ENCODE data around the gene CAMK2G.
A peak's percentile ranks its signal among the peaks of the same experiment; 100 is the strongest.
"Not testable (repeated sequence)": the region's sequence is repeated elsewhere in the genome, so short reads cannot be mapped to it uniquely, and the experiment has no call there.

CAMK2G gene

DNA sequence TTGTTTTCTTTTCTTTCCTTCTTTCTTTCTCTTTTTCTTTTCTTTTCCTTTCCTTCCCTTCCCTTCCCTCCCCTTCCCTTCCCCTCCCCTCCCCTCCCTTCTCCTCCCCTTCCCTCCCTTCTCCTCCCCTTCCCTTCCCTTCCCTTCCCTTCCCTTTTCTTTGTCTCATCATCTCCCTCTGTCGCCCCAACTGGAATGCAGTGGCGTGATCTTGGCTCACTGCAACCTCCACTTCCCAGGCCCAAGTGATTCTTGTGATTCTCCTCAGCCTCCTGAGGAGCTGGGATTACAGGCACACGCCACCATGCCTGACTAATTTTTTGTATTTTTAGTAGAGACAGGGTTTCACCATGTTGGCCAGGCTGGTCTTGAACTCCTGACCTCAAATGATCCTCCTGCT is 15.1 kb upstream of the CAMK2G start:
- H3K27me3 ChIP-seq (ENCODE audit: control insufficient read depth, insufficient read depth, low read length); H3K4me3 ChIP-seq (ENCODE audit: low read depth, low read length); H3K9ac ChIP-seq (ENCODE audit: low read length); H3K27ac ChIP-seq (ENCODE audit: low read depth, low read length); H3K36me3 ChIP-seq (ENCODE audit: control insufficient read depth, insufficient read depth, low read length); H3K9me3 ChIP-seq (ENCODE audit: control insufficient read depth, insufficient read depth, low read depth, low read length): not testable (repeated sequence)
- peaks cover 33% of the 10 kb centered on the region for H3K4me1 ChIP-seq (ENCODE audit: control insufficient read depth, insufficient read depth, low read length)

DNA sequence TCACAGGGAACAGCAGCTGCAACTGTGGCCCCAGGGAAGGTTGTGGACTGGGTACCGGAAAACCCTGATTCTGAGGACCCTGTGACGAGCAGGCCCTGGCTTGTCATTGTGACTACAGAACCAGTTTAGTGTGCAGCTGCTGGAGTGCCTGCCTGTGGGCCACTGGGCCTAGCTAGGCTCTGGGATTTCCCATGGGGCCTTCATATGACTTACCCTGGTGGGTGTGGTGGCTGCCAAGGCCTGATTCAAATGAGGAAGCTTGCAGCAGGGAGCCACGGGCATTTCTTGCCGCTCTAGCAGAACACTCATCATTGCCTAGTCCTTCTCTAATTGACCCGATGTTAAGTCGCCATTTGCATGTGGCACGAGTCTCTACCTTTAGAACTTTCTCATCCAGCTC is 14.7 kb upstream of the CAMK2G start:
- no peaks in the 10 kb centered on the region for H3K27me3 ChIP-seq (ENCODE audit: control insufficient read depth, insufficient read depth, low read length)
- H3K36me3 ChIP-seq (ENCODE audit: control insufficient read depth, insufficient read depth, low read length): no peaks in the 10 kb centered on the region
- H3K9ac ChIP-seq (ENCODE audit: low read length): no peak overlapping the region
- H3K9me3 ChIP-seq (ENCODE audit: control insufficient read depth, insufficient read depth, low read depth, low read length): no peaks in the 10 kb centered on the region
- H3K4me3 ChIP-seq (ENCODE audit: low read depth, low read length): no peak overlapping the region
- H3K4me1 ChIP-seq (ENCODE audit: control insufficient read depth, insufficient read depth, low read length): peaks cover 33% of the 10 kb centered on the region
- H3K27ac ChIP-seq (ENCODE audit: low read depth, low read length): no peak overlapping the region

DNA sequence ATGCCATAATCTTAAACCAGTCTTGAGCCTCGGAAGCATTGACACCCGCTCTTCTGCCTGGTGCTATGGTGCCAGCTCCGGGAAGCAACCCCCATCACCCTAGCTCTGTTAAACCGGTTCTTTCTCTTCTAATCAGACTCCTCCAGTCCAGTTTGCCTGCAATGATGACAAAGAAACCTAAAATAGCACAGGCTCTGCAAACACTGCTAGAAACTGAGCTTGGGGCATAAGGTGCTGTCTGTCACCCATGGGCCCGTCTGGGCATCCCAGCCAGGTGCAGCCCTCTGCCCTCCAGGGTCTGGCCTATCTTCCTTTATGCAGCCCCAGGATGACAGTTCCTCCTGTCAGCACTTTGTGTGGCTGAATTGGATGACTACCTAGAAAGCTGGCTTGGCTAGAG is 14.2 kb upstream of the CAMK2G start:
- Histone ChIP-seq H3K9ac (ENCODE audit: low read length) (no peak overlapping the region), H3K4me3 (ENCODE audit: low read depth, low read length) (no peak overlapping the region), H3K36me3 (ENCODE audit: control insufficient read depth, insufficient read depth, low read length) (no peaks in the 10 kb centered on the region), H3K27ac (ENCODE audit: low read depth, low read length) (no peak overlapping the region), H3K9me3 (ENCODE audit: control insufficient read depth, insufficient read depth, low read depth, low read length) (no peaks in the 10 kb centered on the region), H3K4me1 (ENCODE audit: control insufficient read depth, insufficient read depth, low read length) (peaks cover 33% of the 10 kb centered on the region), H3K27me3 (ENCODE audit: control insufficient read depth, insufficient read depth, low read length) (no peaks in the 10 kb centered on the region)

DNA sequence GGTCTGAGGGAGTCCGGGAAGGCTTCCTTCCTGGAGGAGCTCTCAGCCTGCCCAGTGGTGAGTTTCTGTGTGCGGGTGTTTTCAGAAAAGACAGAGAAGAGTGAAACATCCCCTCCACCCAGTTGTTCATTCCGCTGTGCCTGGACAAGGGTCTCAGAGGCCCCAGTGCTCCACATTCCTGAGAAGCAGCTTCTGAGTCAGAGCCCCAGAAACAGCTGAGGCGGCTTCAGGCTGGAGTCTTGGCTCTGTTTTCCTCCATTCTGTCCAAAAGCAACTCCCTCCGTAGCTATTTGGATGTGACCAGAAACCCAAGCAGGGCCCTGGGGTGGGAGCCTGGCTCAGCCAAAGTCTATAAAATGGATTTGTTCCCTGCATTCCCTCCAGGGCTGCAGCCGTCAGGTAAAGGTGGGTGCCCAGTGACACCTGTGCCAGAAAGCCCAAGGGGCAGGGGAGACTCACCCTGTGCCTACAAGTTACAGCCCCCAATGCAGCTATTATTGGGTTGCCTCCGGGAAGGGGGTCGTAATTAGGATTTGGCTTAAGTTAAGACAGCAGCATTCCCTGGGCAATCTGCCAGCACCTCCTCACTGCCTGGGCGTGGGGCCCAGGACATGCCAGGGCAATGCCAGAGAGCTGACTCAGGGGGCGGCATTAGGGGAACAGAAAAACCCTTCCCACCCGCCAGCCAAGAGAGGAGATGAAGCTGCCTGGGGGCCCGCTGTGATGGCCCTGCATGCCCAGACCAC is 13.1 kb upstream of the CAMK2G start:
- no peaks in the 10 kb centered on the region for H3K27me3 ChIP-seq (ENCODE audit: control insufficient read depth, insufficient read depth, low read length)
- H3K4me3 ChIP-seq (ENCODE audit: low read depth, low read length): no peak overlapping the region
- H3K27ac ChIP-seq (ENCODE audit: low read depth, low read length): no peak overlapping the region
- no peaks in the 10 kb centered on the region for H3K36me3 ChIP-seq (ENCODE audit: control insufficient read depth, insufficient read depth, low read length)
- H3K4me1 ChIP-seq (ENCODE audit: control insufficient read depth, insufficient read depth, low read length): peaks cover 30% of the 10 kb centered on the region
- no peaks in the 10 kb centered on the region for H3K9me3 ChIP-seq (ENCODE audit: control insufficient read depth, insufficient read depth, low read depth, low read length)
- H3K9ac ChIP-seq (ENCODE audit: low read length): peak overlapping the region; percentile 13

- Histone ChIP-seq H3K9me3 (ENCODE audit: control insufficient read depth, insufficient read depth, low read depth, low read length) (no peaks in the 10 kb centered on the region), H3K9ac (ENCODE audit: low read length) (no peak overlapping the region), H3K36me3 (ENCODE audit: control insufficient read depth, insufficient read depth, low read length) (no peaks in the 10 kb centered on the region), H3K27ac (ENCODE audit: low read depth, low read length) (no peak overlapping the region), H3K27me3 (ENCODE audit: control insufficient read depth, insufficient read depth, low read length) (no peaks in the 10 kb centered on the region), H3K4me1 (ENCODE audit: control insufficient read depth, insufficient read depth, low read length) (peaks cover 28% of the 10 kb centered on the region), H3K4me3 (ENCODE audit: low read depth, low read length) (no peak overlapping the region)
These were observed 12.4 kb upstream of the CAMK2G start for GRCh38 chr10:73886661-73887293.

DNA sequence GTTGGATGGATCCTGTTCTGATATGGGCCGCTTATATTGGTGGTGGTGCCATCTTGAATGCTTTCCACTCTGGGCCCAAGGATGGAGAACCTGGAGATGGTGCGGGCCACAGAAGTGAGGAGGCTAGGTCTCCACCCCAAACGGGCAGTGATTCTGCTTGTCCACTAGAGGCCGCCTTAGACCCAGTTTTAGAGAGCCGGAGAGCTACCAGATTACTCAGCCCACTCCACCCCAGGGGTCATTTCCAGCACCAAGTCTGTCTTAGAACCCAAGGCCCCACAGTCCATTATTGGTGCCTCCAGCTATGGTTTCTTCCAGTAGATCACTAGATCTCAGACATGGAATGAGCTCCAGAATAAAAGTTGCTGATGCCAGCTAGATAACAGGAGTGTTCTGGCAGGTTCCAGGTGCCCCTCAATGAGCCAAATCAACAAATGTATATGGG is 11.8 kb upstream of the CAMK2G start:
- no peak overlapping the region for H3K4me3 ChIP-seq (ENCODE audit: low read depth, low read length)
- H3K9me3 ChIP-seq (ENCODE audit: control insufficient read depth, insufficient read depth, low read depth, low read length): no peaks in the 10 kb centered on the region
- peaks cover 28% of the 10 kb centered on the region for H3K4me1 ChIP-seq (ENCODE audit: control insufficient read depth, insufficient read depth, low read length)
- no peaks in the 10 kb centered on the region for H3K36me3 ChIP-seq (ENCODE audit: control insufficient read depth, insufficient read depth, low read length)
- no peak overlapping the region for H3K27ac ChIP-seq (ENCODE audit: low read depth, low read length)
- H3K27me3 ChIP-seq (ENCODE audit: control insufficient read depth, insufficient read depth, low read length): no peaks in the 10 kb centered on the region
- H3K9ac ChIP-seq (ENCODE audit: low read length): no peak overlapping the region

- no peaks in the 10 kb centered on the region for H3K36me3 ChIP-seq (ENCODE audit: control insufficient read depth, insufficient read depth, low read length)
- no peak overlapping the region for H3K27ac ChIP-seq (ENCODE audit: low read depth, low read length)
- H3K9me3 ChIP-seq (ENCODE audit: control insufficient read depth, insufficient read depth, low read depth, low read length): no peaks in the 10 kb centered on the region
- H3K4me3 ChIP-seq (ENCODE audit: low read depth, low read length): no peak overlapping the region
- H3K9ac ChIP-seq (ENCODE audit: low read length): no peak overlapping the region
- H3K4me1 ChIP-seq (ENCODE audit: control insufficient read depth, insufficient read depth, low read length): peaks cover 30% of the 10 kb centered on the region
- H3K27me3 ChIP-seq (ENCODE audit: control insufficient read depth, insufficient read depth, low read length): no peaks in the 10 kb centered on the region
These were observed 9.7 kb upstream of the CAMK2G start for GRCh38 chr10:73884017-73884416.

- H3K27ac ChIP-seq (ENCODE audit: low read depth, low read length): no peak overlapping the region
- no peaks in the 10 kb centered on the region for H3K36me3 ChIP-seq (ENCODE audit: control insufficient read depth, insufficient read depth, low read length)
- H3K27me3 ChIP-seq (ENCODE audit: control insufficient read depth, insufficient read depth, low read length): no peaks in the 10 kb centered on the region
- H3K9me3 ChIP-seq (ENCODE audit: control insufficient read depth, insufficient read depth, low read depth, low read length): no peaks in the 10 kb centered on the region
- peaks cover 15% of the 10 kb centered on the region for H3K4me1 ChIP-seq (ENCODE audit: control insufficient read depth, insufficient read depth, low read length)
- no peak overlapping the region for H3K9ac ChIP-seq (ENCODE audit: low read length)
- H3K4me3 ChIP-seq (ENCODE audit: low read depth, low read length): no peak overlapping the region
These were observed 7.0 kb upstream of the CAMK2G start for GRCh38 chr10:73881221-73881919.

GRCh38 chr10:73879296-73880173 is 5.2 kb upstream of the CAMK2G start:
- Histone ChIP-seq H3K9ac (ENCODE audit: low read length) (no peak overlapping the region), H3K4me3 (ENCODE audit: low read depth, low read length) (no peak overlapping the region), H3K4me1 (ENCODE audit: control insufficient read depth, insufficient read depth, low read length) (peaks cover 21% of the 10 kb centered on the region), H3K36me3 (ENCODE audit: control insufficient read depth, insufficient read depth, low read length) (no peaks in the 10 kb centered on the region), H3K9me3 (ENCODE audit: control insufficient read depth, insufficient read depth, low read depth, low read length) (no peaks in the 10 kb centered on the region), H3K27ac (ENCODE audit: low read depth, low read length) (no peak overlapping the region), H3K27me3 (ENCODE audit: control insufficient read depth, insufficient read depth, low read length) (0 out of 2 replicates have a peak, but pooled peaks cover 3% of the 10 kb centered on the region)

- peaks cover 22% of the 10 kb centered on the region for H3K4me1 ChIP-seq (ENCODE audit: control insufficient read depth, insufficient read depth, low read length)
- no peaks in the 10 kb centered on the region for H3K36me3 ChIP-seq (ENCODE audit: control insufficient read depth, insufficient read depth, low read length)
- H3K4me3 ChIP-seq (ENCODE audit: low read depth, low read length): no peak overlapping the region
- 0 out of 2 replicates have a peak, but pooled peaks cover 3% of the 10 kb centered on the region for H3K27me3 ChIP-seq (ENCODE audit: control insufficient read depth, insufficient read depth, low read length)
- no peak overlapping the region for H3K27ac ChIP-seq (ENCODE audit: low read depth, low read length)
- H3K9me3 ChIP-seq (ENCODE audit: control insufficient read depth, insufficient read depth, low read depth, low read length): no peaks in the 10 kb centered on the region
- H3K9ac ChIP-seq (ENCODE audit: low read length): no peak overlapping the region
These were observed 4.0 kb upstream of the CAMK2G start for GRCh38 chr10:73878365-73878764.
